Keratinocyte (primary cell): ENCODE measurements around the gene LMO2. TPM values are rescaled to one million over a fixed set of nuclear protein-coding genes. Genes with fewer than 3 reads are reported as not detected.

Experiments
- DNase-seq: peaks from one replicate; pipeline ENCODE4 v3.0.0-alpha.2; 2011; ENCODE audit warnings: low read depth, missing footprints, low spot score
- FAIRE-seq: peaks from 2 replicates; lab custom pipeline; 2011; peaks lifted over from hg19 to GRCh38; lab: Jason Lieb, UNC
- H2AFZ ChIP-seq: 2 replicates; pipeline ENCODE4 v1.6.0; 2012; ENCODE audit warnings: low read length, control low read depth, inconsistent platforms; ENCODE audit not compliant: control insufficient read depth
- H3K27ac ChIP-seq: 2 replicates; pipeline ENCODE4 v1.5.1; 2011; ENCODE audit warnings: low read length; ENCODE audit not compliant: control insufficient read depth, insufficient read depth
- H3K27me3 ChIP-seq: 3 replicates; pipeline ENCODE4 v1.6.0; 2011; ENCODE audit warnings: low read length; ENCODE audit not compliant: control insufficient read depth, insufficient read depth; ENCODE audit errors: extremely low read depth
- H3K36me3 ChIP-seq, 2 experiments: 2 replicates in 1 of 2; 3 replicates in 1 of 2; pipeline ENCODE4 v1.5.1; 2011; ENCODE audit warnings: low read length in 2 of 2, mild to moderate bottlenecking in 1 of 2; ENCODE audit not compliant: control insufficient read depth in 2 of 2, insufficient read depth in 2 of 2; ENCODE audit errors: extremely low read depth in 1 of 2
- H3K4me1 ChIP-seq: 3 replicates; pipeline ENCODE4 v1.5.1; 2011; ENCODE audit warnings: low read length; ENCODE audit not compliant: control insufficient read depth, insufficient read depth; ENCODE audit errors: extremely low read depth
- H3K4me2 ChIP-seq: 3 replicates; pipeline ENCODE4 v1.6.0; 2011; ENCODE audit warnings: low read depth, low read length; ENCODE audit not compliant: control insufficient read depth, insufficient read depth; ENCODE audit errors: extremely low read depth
- H3K4me3 ChIP-seq, 3 experiments: fragments of 200-600 bp in 1 of 3; sonication (generic) in 1 of 3; 2 replicates in 2 of 3; 3 replicates in 1 of 3; pipeline ENCODE4 v1.5.1; 2011 to 2016; ENCODE audit warnings: low read length in 3 of 3, mild to moderate bottlenecking in 3 of 3, control low read depth in 2 of 3, inconsistent platforms in 1 of 3, low read depth in 1 of 3, mixed read lengths in 1 of 3, mixed run types in 1 of 3, moderate library complexity in 1 of 3; ENCODE audit not compliant: control insufficient read depth in 2 of 3, insufficient read depth in 2 of 3; ENCODE audit errors: extremely low read depth in 1 of 3
- H3K79me2 ChIP-seq: 2 replicates; pipeline ENCODE4 v1.6.0; 2012; ENCODE audit warnings: low read length; ENCODE audit not compliant: control insufficient read depth, insufficient read depth
- H3K9ac ChIP-seq: 3 replicates; pipeline ENCODE4 v1.6.0; 2011; ENCODE audit warnings: low read length; ENCODE audit not compliant: control insufficient read depth, insufficient read depth; ENCODE audit errors: extremely low read depth
- H3K9me1 ChIP-seq: 3 replicates; pipeline ENCODE4 v1.6.0; 2011; ENCODE audit warnings: low read length; ENCODE audit not compliant: control insufficient read depth, insufficient read depth; ENCODE audit errors: extremely low read depth
- H3K9me3 ChIP-seq: 2 replicates; pipeline ENCODE4 v1.5.1; 2012; ENCODE audit warnings: low read depth, low read length; ENCODE audit not compliant: control insufficient read depth
- H4K20me1 ChIP-seq: 3 replicates; pipeline ENCODE4 v1.6.0; 2011; ENCODE audit warnings: low read length; ENCODE audit not compliant: control insufficient read depth, insufficient read depth; ENCODE audit errors: extremely low read depth
- CTCF ChIP-seq, 3 experiments: IDR thresholded peaks in 1 of 3; conservative IDR thresholded peaks in 1 of 3; optimal IDR thresholded peaks in 1 of 3; 2 replicates in 2 of 3; 3 replicates in 1 of 3; pipeline versions ENCODE3 to v1.5.1; 2011; ENCODE audit warnings: low read length in 3 of 3, mild to moderate bottlenecking in 3 of 3, moderate library complexity in 2 of 3, control low read depth in 1 of 3, inconsistent platforms in 1 of 3; ENCODE audit not compliant: insufficient read depth in 2 of 3; ENCODE audit errors: extremely low read depth in 1 of 3
- EZH2 ChIP-seq: IDR thresholded peaks from one replicate; pipeline ENCODE4 v1.6.1; 2012; ENCODE audit warnings: inconsistent platforms, mild to moderate bottlenecking, low read length, moderate library complexity
- dilution Hi-C: fragments of 300-500 bp; cut with MboI; formaldehyde crosslinking; loops from one replicate; pipeline ENCODE4 v1.7.0; 2020; ENCODE audit warnings: low sequenced_read_pairs; ENCODE audit not compliant: extremely low pct_ligation_motif_present
- polyA plus RNA-seq, 5 experiments: library from polyadenylated mRNA; depleted of rRNA in 3 of 5; stranded (reverse) in 3 of 5; stranded (forward) in 1 of 5; unstranded in 1 of 5; fragments of >200 nt; gene quantifications; 1 replicate in 1 of 5; 2 replicates in 3 of 5; 3 replicates in 1 of 5; pipeline versions ENCODE4 v1.2.1 to v1.2.3, GENCODE V29; 2011 to 2012; ENCODE audit warnings: missing spikeins in 2 of 5, low read depth in 1 of 5, low replicate concordance in 1 of 5

LMO2 gene
- polyA plus RNA-seq, 1 donor (not counting 4 experiments of a cell fraction or from before 2014, with no cell fraction given), result 1.1 TPM

- H3K36me3 ChIP-seq, result no peaks in the 10 kb centered on the region
- no peak overlapping the region for H2AFZ ChIP-seq
- FAIRE-seq (no peak), DNase-seq (no peak)
- dilution Hi-C loops, result no loop called here
- H3K4me1 ChIP-seq, result no peaks in the 10 kb centered on the region
- H3K27me3 ChIP-seq, result peaks cover 3% of the 10 kb centered on the region
- H3K4me2 ChIP-seq, result no peak overlapping the region
- H4K20me1 ChIP-seq, result no peaks in the 10 kb centered on the region
- H3K79me2 ChIP-seq, result no peaks in the 10 kb centered on the region
- H3K9me3 ChIP-seq, result no peaks in the 10 kb centered on the region
- no peak overlapping the region for H3K4me3 ChIP-seq
- H3K9me1 ChIP-seq, result no peaks in the 10 kb centered on the region
- no peak overlapping the region for H3K9ac ChIP-seq
- TF ChIP-seq CTCF (optimal IDR thresholded peaks at IDR 0.05 in 1 of 3, IDR thresholded peaks at IDR 0.05 in 1 of 3, conservative IDR thresholded peaks at IDR 0.05 in 1 of 3; ENCODE audit: extremely low read depth in 1 of 3, insufficient read depth in 2 of 3, low read length in 3 of 3) (no peak), EZH2 (no peak)
- H3K27ac ChIP-seq, result no peak overlapping the region
Observed at GRCh38 chr11:33847251-33847650, 44.6 kb downstream of the LMO2 start.

- Histone ChIP-seq H3K79me2 (no peaks in the 10 kb centered on the region), H3K9me3 (no peaks in the 10 kb centered on the region), H3K4me3 (no peak overlapping the region), H3K36me3 (no peaks in the 10 kb centered on the region), H3K9ac (no peak overlapping the region), H3K4me1 (no peaks in the 10 kb centered on the region), H2AFZ (no peak overlapping the region), H3K9me1 (no peaks in the 10 kb centered on the region), H3K27ac (no peak overlapping the region), H4K20me1 (no peaks in the 10 kb centered on the region), H3K27me3 (peaks cover 13% of the 10 kb centered on the region), H3K4me2 (no peak overlapping the region)
- dilution Hi-C loops, result no loop called here
- TF ChIP-seq CTCF (optimal IDR thresholded peaks at IDR 0.05 in 1 of 3, IDR thresholded peaks at IDR 0.05 in 1 of 3, conservative IDR thresholded peaks at IDR 0.05 in 1 of 3; ENCODE audit: extremely low read depth in 1 of 3, insufficient read depth in 2 of 3, low read length in 3 of 3) (no peak), EZH2 (no peak)
- no peak for DNase-seq
- FAIRE-seq, result no peak
Observed at GRCh38 chr11:33844236-33844635, 47.6 kb downstream of the LMO2 start.
